ENCODE results near the gene PYDC2.

- no peak for TF ChIP-seq CTCF (IDR thresholded peaks at IDR 0.05; ENCODE audit: insufficient read depth, low read length)
- TF ChIP-seq POLR2AphosphoS5 (IDR thresholded peaks at IDR 0.05; ENCODE audit: low read depth): no peak
Measured at GRCh38 chr3:191438150-191438814, 22.7 kb upstream of the PYDC2 start.

Measured in HL-60 (cell line).